ENCODE measurements around the gene WFS1.

- no peak for TF ChIP-seq CTCF (IDR thresholded peaks at IDR 0.05)
- TF ChIP-seq EP300 (IDR thresholded peaks at IDR 0.05), result no peak
- TF ChIP-seq POLR2A (IDR thresholded peaks at IDR 0.05), result no peak
Observed at GRCh38 chr4:6348408-6348807, 78.8 kb downstream of the WFS1 start.
